GM19035 (cell line): Measurements from ENCODE around the gene MYO7A.
"Not testable (repeated sequence)": the region's sequence is repeated elsewhere in the genome, so short reads cannot be mapped to it uniquely, and the experiment has no call there.

Experiments used
- ATAC-seq: cut with Tn5 transposase; IDR thresholded peaks from one replicate; pipeline ENCODE4 v1.9.1; 2021; ENCODE audit not compliant: unreplicated experiment

The MYO7A gene

GRCh38 chr11:77092382-77092781 is 35.7 kb upstream of the MYO7A start:
- no peak for ATAC-seq

- no peak for ATAC-seq
Measured at GRCh38 chr11:77093056-77093891, 34.8 kb upstream of the MYO7A start.

GRCh38 chr11:77093987-77094840 is 33.8 kb upstream of the MYO7A start:
- ATAC-seq = no peak

GRCh38 chr11:77094841-77095365 is 33.1 kb upstream of the MYO7A start:
- ATAC-seq = no peak

GRCh38 chr11:77095551-77096490 is 32.2 kb upstream of the MYO7A start:
- no peak for ATAC-seq

- ATAC-seq = no peak
Measured at GRCh38 chr11:77096591-77097019, 31.4 kb upstream of the MYO7A start.

- not testable (repeated sequence) for ATAC-seq
Measured at GRCh38 chr11:77097180-77097579, 30.9 kb upstream of the MYO7A start.

- ATAC-seq = no peak
Measured at GRCh38 chr11:77100166-77101042, 27.6 kb upstream of the MYO7A start.

- no peak for ATAC-seq
Measured at GRCh38 chr11:77101043-77101537, 27.0 kb upstream of the MYO7A start.

- ATAC-seq = no peak
Measured at GRCh38 chr11:77102246-77103210, 25.5 kb upstream of the MYO7A start, which contains the start of gene OMP. TSS of gene OMP (plus strand) at chr11:77102840. CDS start at chr11:77102840, 0 bp downstream.

GRCh38 chr11:77103319-77103718 is 24.7 kb upstream of the MYO7A start:
- ATAC-seq = no peak

- ATAC-seq = no peak
Measured at GRCh38 chr11:77104727-77105126, 23.3 kb upstream of the MYO7A start.

GRCh38 chr11:77106321-77106720 is 21.7 kb upstream of the MYO7A start:
- no peak for ATAC-seq

- ATAC-seq = no peak
Measured at GRCh38 chr11:77106759-77107158, 21.3 kb upstream of the MYO7A start.

- no peak for ATAC-seq
Measured at GRCh38 chr11:77107950-77108349, 20.1 kb upstream of the MYO7A start.

GRCh38 chr11:77108436-77108835 is 19.6 kb upstream of the MYO7A start:
- ATAC-seq = no peak

- ATAC-seq = no peak
Measured at GRCh38 chr11:77109236-77110019, 18.6 kb upstream of the MYO7A start.
